Erythroblast (primary cell): ENCODE data around the gene SRPK3.

Experiments
- GATA1 ChIP-seq: IDR thresholded peaks from 2 replicates; pipeline ENCODE4 v1.6.1; 2011; ENCODE audit warnings: low read depth, mild to moderate bottlenecking, control low read depth, low read length, moderate library complexity
- POLR2A ChIP-seq: IDR thresholded peaks from 2 replicates; pipeline ENCODE4 v1.6.1; 2011; ENCODE audit warnings: mild to moderate bottlenecking, low read length

DNA sequence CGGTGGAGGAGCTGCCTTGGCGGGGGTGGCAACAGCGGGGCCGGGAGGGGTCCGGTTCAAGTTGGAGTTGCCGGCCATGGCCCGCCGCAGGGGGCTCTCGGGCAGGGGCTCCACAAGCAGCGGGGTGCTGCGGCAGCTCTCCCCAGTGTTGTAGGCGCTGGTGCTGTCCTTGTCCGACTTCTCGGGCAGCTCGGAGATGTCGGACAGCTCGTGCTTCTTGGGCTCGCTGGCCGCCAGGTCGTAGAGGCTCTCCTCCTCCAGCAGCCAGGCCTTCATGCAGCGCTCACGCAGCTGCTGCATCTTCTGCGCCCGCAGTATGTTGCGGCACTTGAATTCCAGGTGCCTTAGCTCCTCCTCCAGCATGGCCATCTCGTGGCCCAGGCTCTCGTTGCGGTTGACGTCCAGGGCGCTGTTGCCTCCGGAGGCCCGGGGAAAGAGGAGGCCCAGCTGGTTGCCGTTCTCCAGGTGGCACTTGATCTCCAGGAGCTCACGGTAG is 23.3 kb downstream of the SRPK3 start:
- TF ChIP-seq POLR2A (no peak), GATA1 (no peak)
